Activated CD4-positive, alpha-beta T cell treated with anti-CD3 and anti-CD28 coated beads, Interleukin-2, amount 10 ng/mL, durations not matched to agents 24 days and 14 days (primary cell): Measurements from ENCODE around the gene FCRL4. TPM values are rescaled to one million over a fixed set of nuclear protein-coding genes. Genes with fewer than 3 reads are reported as not detected.
"Not testable (repeated sequence)": the region's sequence is repeated elsewhere in the genome, so short reads cannot be mapped to it uniquely, and the experiment has no call there.

Source experiments
- DNase-seq: peaks from one replicate; pipeline ENCODE4 v3.0.0; 2022
- H3K27ac Mint-ChIP-seq: one replicate; pipeline ENCODE4 v1.8.0; 2022; ENCODE audit warnings: mild to moderate bottlenecking, mixed read lengths
- H3K27me3 Mint-ChIP-seq: one replicate; pipeline ENCODE4 v1.8.0; 2022; ENCODE audit warnings: mixed read lengths
- H3K36me3 Mint-ChIP-seq: one replicate; pipeline ENCODE4 v1.8.0; 2022; ENCODE audit warnings: low read depth, mild to moderate bottlenecking, mixed read lengths
- H3K4me1 Mint-ChIP-seq: one replicate; pipeline ENCODE4 v1.8.0; 2021; ENCODE audit warnings: mixed read lengths
- H3K4me3 Mint-ChIP-seq: one replicate; pipeline ENCODE4 v1.8.0; 2022; ENCODE audit warnings: mild to moderate bottlenecking, moderate library complexity, mixed read lengths
- H3K9me3 Mint-ChIP-seq: one replicate; pipeline ENCODE4 v1.8.0; 2021; ENCODE audit warnings: mixed read lengths
- intact Hi-C: fragments of 100-400 bp; cut with micrococcal nuclease; formaldehyde crosslinking; loops from one replicate; pipeline ENCODE4 v1.15.1; 2023
- total RNA-seq: library from RNA; stranded (reverse); gene quantifications from 2 replicates; pipeline ENCODE4 v1.2.3, GENCODE V29; 2022

The FCRL4 gene
- total RNA-seq, 1 donor from 2014 or later: not detected

DNA sequence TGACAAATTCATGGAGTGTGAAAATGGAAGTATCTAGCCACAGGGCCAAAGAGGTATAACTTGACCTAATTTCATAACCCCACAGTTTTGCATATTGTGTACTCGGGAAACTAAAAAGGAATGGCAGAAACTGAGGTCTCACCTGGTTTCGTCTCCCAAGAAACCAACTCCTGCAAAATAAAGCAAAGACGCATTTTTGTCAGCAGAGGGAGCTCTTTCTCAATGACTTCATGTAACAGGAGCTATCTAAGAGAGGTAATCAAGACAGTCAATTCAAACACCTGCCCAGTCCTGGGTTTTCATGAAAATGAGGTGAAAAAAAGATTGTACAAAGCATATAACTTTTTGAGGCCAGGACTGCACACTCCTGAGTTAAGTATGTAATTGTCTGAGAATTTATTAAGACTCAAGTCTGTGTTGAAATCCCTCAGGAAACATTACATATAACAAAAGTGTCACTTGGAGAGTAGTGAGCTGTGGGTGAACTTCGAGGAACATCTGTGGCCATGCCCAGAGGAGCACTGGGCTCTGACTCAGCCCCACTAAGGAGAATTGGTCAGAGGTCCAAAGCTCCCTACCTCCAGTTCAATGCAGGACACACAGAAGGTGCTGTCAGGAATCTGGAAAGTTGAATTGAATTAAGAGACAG is 17.6 kb downstream of the FCRL4 start:
- Mint-ChIP-seq H3K4me1 (no peaks in the 10 kb centered on the region), H3K9me3 (no peaks in the 10 kb centered on the region), H3K4me3 (no peak overlapping the region), H3K36me3 (no peaks in the 10 kb centered on the region), H3K27ac (no peak overlapping the region), H3K27me3 (peaks cover 12% of the 10 kb centered on the region)
- intact Hi-C loops: no loop called here
- DNase-seq: peak; percentile 77

DNA sequence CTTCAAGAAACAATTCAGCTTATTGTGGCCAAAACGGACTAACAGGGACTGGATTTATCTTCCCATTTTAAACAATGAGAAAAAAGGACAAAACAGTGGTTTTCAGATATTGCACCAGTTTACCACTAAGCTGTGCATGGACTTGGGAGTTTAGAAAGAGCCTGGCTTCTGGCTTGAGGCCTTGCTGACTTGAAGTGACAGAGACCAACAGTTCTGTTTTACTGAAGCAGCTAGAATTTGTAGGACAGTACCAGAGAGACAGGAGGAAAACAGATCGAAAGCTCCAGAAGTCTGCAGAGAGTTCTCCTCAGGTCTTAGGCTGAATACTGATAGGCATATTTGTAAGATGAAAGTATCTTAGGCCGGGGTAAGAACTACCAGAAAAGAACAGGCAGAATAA is 20.5 kb downstream of the FCRL4 start:
- Mint-ChIP-seq H3K4me3 (no peak overlapping the region), H3K36me3 (no peaks in the 10 kb centered on the region), H3K27me3 (peaks cover 14% of the 10 kb centered on the region), H3K9me3 (no peaks in the 10 kb centered on the region), H3K4me1 (no peaks in the 10 kb centered on the region), H3K27ac (no peak overlapping the region)
- no peak for DNase-seq
- intact Hi-C loops: no loop called here

DNA sequence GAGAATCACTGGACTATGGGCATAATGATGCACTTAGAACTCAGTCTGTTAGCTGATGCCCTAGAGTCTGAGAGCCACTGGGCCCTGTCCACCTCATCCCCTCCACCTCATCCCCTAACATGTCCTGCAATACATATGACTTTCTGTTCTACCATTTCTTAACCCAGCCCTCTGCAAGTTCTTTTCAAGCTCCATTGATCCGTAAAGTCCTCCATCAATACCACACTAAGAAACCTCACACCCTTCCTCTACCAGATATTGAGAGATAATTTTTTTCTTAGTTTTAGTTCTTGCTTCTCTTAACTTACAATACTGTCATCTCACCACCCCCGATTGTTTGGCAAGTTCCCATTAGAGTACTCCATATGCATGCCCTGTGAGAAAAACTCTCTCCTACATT is 22.1 kb downstream of the FCRL4 start:
- no peaks in the 10 kb centered on the region for H3K36me3 Mint-ChIP-seq
- DNase-seq: no peak
- no peak overlapping the region for H3K27ac Mint-ChIP-seq
- H3K9me3 Mint-ChIP-seq: no peaks in the 10 kb centered on the region
- H3K27me3 Mint-ChIP-seq: peaks cover 15% of the 10 kb centered on the region
- H3K4me1 Mint-ChIP-seq: no peaks in the 10 kb centered on the region
- intact Hi-C loops: no loop called here
- H3K4me3 Mint-ChIP-seq: no peak overlapping the region

DNA sequence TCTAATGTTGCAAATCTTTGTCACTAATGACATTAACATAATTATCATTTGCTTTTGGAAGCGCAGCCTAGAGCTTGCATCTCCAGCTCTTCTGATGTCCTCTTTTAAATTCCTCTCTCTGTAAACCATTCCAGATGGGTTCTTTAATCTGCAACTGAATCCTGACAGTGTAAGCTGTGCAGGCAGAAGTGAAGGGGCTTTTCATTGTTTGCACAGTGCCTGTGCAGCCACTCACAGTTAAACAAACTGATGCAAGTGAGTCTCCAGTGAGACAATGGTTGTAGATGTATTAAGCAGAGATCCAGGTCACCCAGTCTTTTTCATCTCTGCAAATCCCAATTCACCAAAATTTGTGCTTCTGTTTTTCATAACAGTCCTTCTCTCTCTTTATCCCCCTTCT is 23.0 kb downstream of the FCRL4 start:
- Mint-ChIP-seq H3K36me3 (no peaks in the 10 kb centered on the region), H3K4me1 (no peaks in the 10 kb centered on the region), H3K9me3 (no peaks in the 10 kb centered on the region), H3K27ac (no peak overlapping the region), H3K4me3 (no peak overlapping the region), H3K27me3 (peaks cover 14% of the 10 kb centered on the region)
- no peak for DNase-seq
- intact Hi-C loops: no loop called here

DNA sequence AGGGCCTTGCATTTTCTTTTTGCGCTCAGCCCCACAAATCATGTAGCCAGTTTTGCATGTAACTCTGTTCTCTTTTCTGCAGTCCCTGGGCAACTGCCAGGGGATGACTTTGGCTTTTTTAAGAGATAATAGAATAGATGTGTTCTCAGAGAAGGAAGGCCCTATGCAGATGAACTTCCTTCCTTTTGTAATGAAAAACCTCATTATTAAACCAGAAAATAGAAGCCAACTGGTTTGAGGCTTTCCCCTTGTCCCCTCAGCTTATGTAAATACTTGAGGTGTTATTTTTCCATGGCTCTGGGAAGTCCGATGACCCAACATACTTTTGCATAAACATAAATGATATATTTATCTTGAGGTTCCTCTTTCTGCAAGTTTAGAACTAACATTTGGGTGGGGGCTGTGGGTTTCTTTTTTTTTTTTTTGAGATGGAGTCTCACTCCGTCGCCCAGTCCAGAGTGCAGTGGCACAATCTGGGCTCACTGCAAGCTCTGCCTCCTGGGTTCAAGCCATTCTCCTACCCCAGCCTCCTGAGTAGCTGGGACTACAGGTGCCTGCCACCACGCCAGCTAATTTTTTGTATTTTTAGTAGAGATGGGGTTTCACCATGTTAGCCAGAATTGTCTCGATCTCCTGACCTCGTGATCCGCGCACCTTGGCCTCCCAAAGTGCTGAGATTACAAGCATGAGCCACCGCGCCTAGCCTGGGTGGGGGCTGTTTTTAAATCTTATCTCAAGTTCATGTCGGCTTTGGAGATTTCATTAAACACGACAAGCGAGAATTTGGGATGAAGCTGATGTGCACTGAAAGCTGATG is 31.2 kb downstream of the FCRL4 start:
- Mint-ChIP-seq H3K4me3 (no peak overlapping the region), H3K36me3 (no peaks in the 10 kb centered on the region), H3K9me3 (no peaks in the 10 kb centered on the region), H3K4me1 (peaks cover 2% of the 10 kb centered on the region), H3K27me3 (peaks cover 13% of the 10 kb centered on the region), H3K27ac (no peak overlapping the region)
- no peak for DNase-seq
- intact Hi-C loops: no loop called here

DNA sequence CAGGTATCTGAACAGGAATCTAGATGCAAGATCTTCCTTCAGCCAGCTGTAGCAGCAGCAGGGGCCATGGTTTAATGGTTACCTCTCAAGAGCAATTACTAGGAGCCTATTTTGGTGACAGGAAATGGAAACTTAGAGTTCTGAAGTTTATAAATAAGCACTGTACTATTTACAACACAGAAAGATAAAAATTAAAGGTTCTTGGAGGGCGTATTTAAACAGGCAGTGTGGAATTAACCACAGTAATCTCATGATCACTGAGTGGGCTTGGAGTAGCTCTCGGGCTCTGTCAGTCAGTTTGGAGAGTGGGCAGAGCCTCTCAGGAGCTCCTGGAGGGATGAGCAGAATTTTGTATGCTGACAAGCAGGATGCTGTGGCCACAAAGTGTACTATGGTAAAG is 35.4 kb downstream of the FCRL4 start:
- H3K27ac Mint-ChIP-seq: no peak overlapping the region
- H3K9me3 Mint-ChIP-seq: no peaks in the 10 kb centered on the region
- no peak overlapping the region for H3K4me3 Mint-ChIP-seq
- H3K36me3 Mint-ChIP-seq: no peaks in the 10 kb centered on the region
- intact Hi-C loops: no loop called here
- no peak for DNase-seq
- peaks cover 15% of the 10 kb centered on the region for H3K27me3 Mint-ChIP-seq
- peaks cover 2% of the 10 kb centered on the region for H3K4me1 Mint-ChIP-seq

DNA sequence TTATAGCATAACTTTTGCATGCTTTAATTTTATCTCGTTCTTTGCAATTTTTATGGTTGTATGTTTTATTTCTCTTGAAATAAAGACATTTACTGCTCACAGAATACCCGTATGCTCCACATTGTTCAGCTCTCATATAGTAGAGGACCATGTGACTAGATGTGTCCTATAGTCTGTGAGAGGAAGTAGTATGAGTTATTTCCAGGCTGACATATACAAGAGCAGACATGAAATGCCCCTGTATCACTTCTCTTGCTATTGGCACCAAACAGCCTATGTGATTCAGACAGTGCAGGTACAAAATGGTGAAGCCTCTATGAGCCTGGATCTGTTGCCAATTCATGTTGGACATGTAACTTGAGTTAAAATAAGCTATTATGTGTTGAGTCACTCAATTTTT is 39.8 kb downstream of the FCRL4 start:
- H3K4me3 Mint-ChIP-seq: no peak overlapping the region
- H3K4me1 Mint-ChIP-seq: peaks cover 2% of the 10 kb centered on the region
- no peaks in the 10 kb centered on the region for H3K36me3 Mint-ChIP-seq

DNA sequence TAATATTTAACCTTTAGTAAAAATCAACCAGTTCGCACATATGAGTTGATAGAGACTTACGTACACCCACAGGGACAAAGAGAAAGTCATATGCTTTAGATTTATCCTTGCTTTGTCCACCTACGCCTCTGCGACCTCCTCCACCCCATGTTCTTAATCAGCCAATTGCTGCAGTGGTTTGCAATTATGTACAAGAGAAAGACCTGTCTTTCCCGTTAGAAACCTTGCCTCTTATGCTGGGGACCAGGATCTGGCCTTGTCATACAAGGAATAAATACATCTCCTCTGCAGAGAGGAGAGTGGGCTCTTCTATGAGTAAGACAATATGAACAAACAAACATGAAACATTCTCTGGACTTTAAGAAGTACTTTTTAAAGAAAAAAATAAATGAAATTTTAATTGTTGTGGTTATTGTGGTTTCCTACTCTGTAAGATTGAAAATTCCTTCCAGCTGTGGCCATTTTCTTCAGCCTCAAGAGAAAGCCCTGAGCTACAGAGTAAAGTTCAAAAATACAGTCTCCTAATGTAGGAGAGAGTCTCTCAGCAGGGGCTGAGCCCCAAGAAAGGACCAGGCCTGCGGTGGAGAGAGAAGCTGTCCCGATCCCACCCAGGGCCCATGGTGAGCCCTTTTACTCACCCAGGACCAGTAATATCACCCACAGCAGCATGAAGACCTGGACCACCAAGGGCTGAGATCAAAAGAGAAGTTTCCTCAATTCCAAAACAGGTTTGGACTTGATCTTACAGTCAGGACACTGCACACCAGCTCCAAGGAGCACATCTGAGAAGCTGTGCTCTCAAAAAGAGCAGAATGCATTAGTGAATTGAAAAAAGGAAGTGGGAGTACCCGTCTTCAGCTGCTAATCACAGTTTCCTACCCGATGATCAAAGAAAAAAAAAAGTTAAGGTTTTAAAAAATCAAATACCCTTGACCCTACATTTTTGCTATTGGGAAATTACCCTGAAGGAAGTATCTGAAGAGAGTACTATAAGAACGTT is 45.9 kb downstream of the FCRL4 start, which contains the start of gene FCRL5:
FCRL5 (minus strand) TSS at position 822 of the 1,000 bp plus-strand sequence; CDS start at position 669, 153 bp downstream.
- no peak within 1 kb of the TSS for H3K27ac Mint-ChIP-seq
- no peaks in the 10 kb centered on the region for H3K36me3 Mint-ChIP-seq
- no peak for DNase-seq
- intact Hi-C loops: no loop called here
- peaks cover 10% of the 10 kb centered on the region for H3K27me3 Mint-ChIP-seq
- H3K9me3 Mint-ChIP-seq: no peaks in the 10 kb centered on the region
- H3K4me1 Mint-ChIP-seq: no peaks in the 10 kb centered on the region
- no peak within 1 kb of the TSS for H3K4me3 Mint-ChIP-seq

More for the DNA sequence above, 39.8 kb downstream of the FCRL4 start:
- DNase-seq: no peak
- H3K27ac Mint-ChIP-seq: no peak overlapping the region
- no peaks in the 10 kb centered on the region for H3K9me3 Mint-ChIP-seq
- intact Hi-C loops: no loop called here
- peaks cover 15% of the 10 kb centered on the region for H3K27me3 Mint-ChIP-seq

DNA sequence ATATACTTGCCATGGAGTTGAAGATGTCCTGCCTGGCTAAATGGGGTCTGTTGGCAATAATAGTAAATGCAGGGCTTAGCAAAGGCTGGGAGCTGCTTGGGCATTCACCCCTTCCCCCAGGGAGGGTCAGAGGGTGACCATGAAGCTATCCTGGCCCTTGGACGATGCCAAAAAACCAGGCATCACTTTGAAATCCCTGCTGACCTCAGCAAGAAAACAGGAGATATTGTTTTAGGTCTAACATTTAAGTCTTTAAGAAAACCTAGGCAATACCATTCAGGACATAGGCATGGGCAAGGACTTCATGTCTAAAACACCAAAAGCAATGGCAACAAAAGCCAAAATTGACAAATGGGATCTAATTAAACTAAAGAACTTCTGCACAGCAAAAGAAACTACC is 49.8 kb downstream of the FCRL4 start:
- H3K36me3 Mint-ChIP-seq, DNase-seq, H3K27me3 Mint-ChIP-seq, H3K4me3 Mint-ChIP-seq, H3K27ac Mint-ChIP-seq, intact Hi-C loops, H3K4me1 Mint-ChIP-seq, H3K9me3 Mint-ChIP-seq: not testable (repeated sequence)

DNA sequence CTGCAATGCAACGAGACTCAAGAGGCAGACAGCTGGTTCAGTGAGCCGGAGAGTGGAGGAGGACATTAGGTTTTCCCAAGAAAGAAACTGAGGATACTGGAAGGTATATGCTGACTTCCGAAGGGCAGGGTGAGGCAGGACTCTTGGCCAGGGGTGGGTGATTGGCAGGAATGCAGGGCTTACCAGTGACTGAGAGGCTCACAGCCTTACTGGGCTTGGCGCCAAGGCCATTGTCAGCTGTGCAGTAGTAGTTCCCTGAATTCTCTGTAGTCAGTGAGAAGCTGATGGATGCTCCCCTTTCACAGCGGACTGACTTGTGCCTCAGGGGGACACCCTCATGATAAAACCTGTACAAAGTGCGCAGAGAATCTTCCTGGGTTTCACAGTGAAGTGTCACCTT is 55.2 kb downstream of the FCRL4 start:
- H3K4me3 Mint-ChIP-seq: no peak overlapping the region
- no peaks in the 10 kb centered on the region for H3K9me3 Mint-ChIP-seq
- H3K36me3 Mint-ChIP-seq: no peaks in the 10 kb centered on the region
- H3K27ac Mint-ChIP-seq: no peak overlapping the region
- peaks cover 7% of the 10 kb centered on the region for H3K27me3 Mint-ChIP-seq
- H3K4me1 Mint-ChIP-seq: no peaks in the 10 kb centered on the region
- DNase-seq: no peak
- intact Hi-C loops: no loop called here

DNA sequence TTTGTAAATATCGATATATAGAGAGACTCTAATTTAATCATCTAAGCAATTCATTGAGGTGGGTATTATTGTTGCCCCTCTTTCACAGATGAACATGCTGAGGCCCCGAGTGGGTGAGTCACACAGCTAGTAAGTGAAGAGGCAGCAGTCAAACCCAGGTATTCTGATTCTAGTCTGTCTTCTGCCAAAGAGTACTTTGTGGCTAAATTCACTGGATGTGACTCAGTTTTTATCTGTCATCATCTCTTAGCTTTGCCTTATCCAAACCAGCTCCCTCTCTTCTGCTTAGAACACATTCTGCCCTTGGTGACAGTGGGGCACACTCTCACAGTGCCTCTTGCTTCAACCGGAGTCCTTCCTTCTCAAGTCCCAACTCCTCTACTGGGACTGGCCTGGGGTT is 57.0 kb downstream of the FCRL4 start:
- no peak overlapping the region for H3K4me3 Mint-ChIP-seq
- no peak for DNase-seq
- H3K4me1 Mint-ChIP-seq: no peaks in the 10 kb centered on the region
- H3K27ac Mint-ChIP-seq: no peak overlapping the region
- no peaks in the 10 kb centered on the region for H3K36me3 Mint-ChIP-seq
- H3K9me3 Mint-ChIP-seq: no peaks in the 10 kb centered on the region
- peaks cover 10% of the 10 kb centered on the region for H3K27me3 Mint-ChIP-seq
- intact Hi-C loops: no loop called here

DNA sequence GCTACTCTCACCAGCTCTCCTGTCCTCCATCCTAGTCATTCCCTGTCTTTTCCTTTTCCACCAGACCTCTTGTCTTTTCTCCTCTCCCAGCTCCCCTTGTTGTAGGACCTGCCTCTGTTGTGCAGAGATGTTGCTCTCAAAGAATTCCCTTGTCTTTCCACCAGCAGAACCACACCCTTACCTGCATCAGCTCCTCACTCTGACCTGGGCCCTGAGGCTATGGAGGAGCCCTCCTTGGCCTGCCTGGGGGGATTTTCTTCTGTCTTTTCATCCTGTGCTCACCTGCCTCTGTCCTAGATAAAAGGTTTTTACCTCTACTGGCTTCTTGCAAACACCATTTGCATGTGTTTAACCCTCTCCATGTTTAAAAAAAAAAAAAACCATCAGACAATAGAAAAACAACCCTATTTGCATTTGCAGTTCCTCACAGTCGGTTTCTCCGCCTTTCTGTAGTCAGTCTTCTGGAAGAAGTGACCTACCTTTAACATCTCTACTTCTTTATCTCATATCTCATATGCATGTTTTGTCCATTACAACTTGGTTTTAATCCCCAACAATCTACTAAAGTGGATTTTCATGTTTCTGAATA is 57.6 kb downstream of the FCRL4 start:
- peaks cover 10% of the 10 kb centered on the region for H3K27me3 Mint-ChIP-seq
- H3K27ac Mint-ChIP-seq: no peak overlapping the region
- no peak overlapping the region for H3K4me3 Mint-ChIP-seq
- H3K4me1 Mint-ChIP-seq: no peaks in the 10 kb centered on the region
- intact Hi-C loops: no loop called here
- H3K9me3 Mint-ChIP-seq: no peaks in the 10 kb centered on the region
- DNase-seq: no peak
- no peaks in the 10 kb centered on the region for H3K36me3 Mint-ChIP-seq

DNA sequence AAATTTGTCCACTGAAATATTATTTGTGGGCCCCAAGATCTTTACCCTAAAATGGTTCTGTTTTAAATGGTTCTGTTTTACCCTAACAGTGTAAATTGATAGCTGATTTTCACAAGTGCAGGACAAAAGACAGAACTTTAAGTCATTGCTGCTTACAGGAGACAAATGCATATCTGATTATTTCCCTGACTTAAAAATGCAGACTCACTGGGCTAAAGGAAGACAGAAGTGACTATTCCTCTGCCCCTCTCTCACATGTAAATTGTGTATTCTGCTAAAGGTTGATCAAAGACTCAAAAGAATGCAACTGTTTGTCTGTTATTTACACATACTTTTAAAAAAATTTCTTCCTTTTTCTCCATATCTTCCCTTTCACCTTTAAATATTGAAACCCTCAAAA is 58.3 kb downstream of the FCRL4 start:
- Mint-ChIP-seq H3K4me3 (no peak overlapping the region), H3K9me3 (no peaks in the 10 kb centered on the region), H3K27ac (no peak overlapping the region), H3K36me3 (no peaks in the 10 kb centered on the region), H3K27me3 (peaks cover 10% of the 10 kb centered on the region), H3K4me1 (no peaks in the 10 kb centered on the region)
- intact Hi-C loops: no loop called here
- DNase-seq: no peak
